KMS-11 (cell line): ENCODE results near the gene AGRP.

Experiments
- H2AFZ ChIP-seq: fragments of 200-600 bp; sonication (generic); 2 replicates; pipeline ENCODE4 v1.6.1; 2016; ENCODE audit warnings: antibody characterized with exemption, mixed run types, low read depth
- H3K27ac ChIP-seq: fragments of 200-600 bp; sonication (generic); 2 replicates; pipeline ENCODE4 v1.6.1; 2016; ENCODE audit warnings: mild to moderate bottlenecking, mixed run types
- H3K27me3 ChIP-seq: fragments of 200-600 bp; sonication (generic); 2 replicates; pipeline ENCODE4 v1.6.1; 2017; ENCODE audit warnings: mild to moderate bottlenecking, low read depth, mixed run types, moderate library complexity; ENCODE audit not compliant: insufficient read depth
- H3K36me3 ChIP-seq: fragments of 200-600 bp; sonication (generic); 2 replicates; pipeline ENCODE4 v1.6.1; 2017; ENCODE audit warnings: mild to moderate bottlenecking, mixed run types; ENCODE audit not compliant: insufficient read depth
- H3K4me1 ChIP-seq: fragments of 200-600 bp; sonication (generic); 2 replicates; pipeline ENCODE4 v1.6.1; 2016; ENCODE audit warnings: mild to moderate bottlenecking, low read depth, mixed run types; ENCODE audit not compliant: poor library complexity, severe bottlenecking
- H3K4me2 ChIP-seq: fragments of 200-600 bp; sonication (generic); 2 replicates; pipeline ENCODE4 v1.7.0; 2016; ENCODE audit warnings: mild to moderate bottlenecking, mixed run types
- H3K4me3 ChIP-seq: fragments of 200-600 bp; sonication (generic); IDR thresholded peaks from 2 replicates; pipeline ENCODE4 v1.6.1; 2017; ENCODE audit warnings: low read depth, low read length, mixed read lengths; ENCODE audit not compliant: insufficient read depth
- H3K79me2 ChIP-seq: fragments of 200-600 bp; sonication (generic); 2 replicates; pipeline ENCODE4 v1.6.1; 2016; ENCODE audit warnings: low read depth, mixed run types; ENCODE audit not compliant: insufficient read depth
- H3K9ac ChIP-seq: fragments of 200-600 bp; sonication (generic); 2 replicates; pipeline ENCODE4 v1.6.1; 2016; ENCODE audit warnings: mild to moderate bottlenecking, mixed run types
- H4K20me1 ChIP-seq: fragments of 200-600 bp; sonication (generic); 2 replicates; pipeline ENCODE4 v1.6.1; 2016; ENCODE audit warnings: mild to moderate bottlenecking, mixed run types; ENCODE audit not compliant: insufficient read depth
- CTCF ChIP-seq: fragments of 200-600 bp; sonication (generic); conservative IDR thresholded peaks from 2 replicates; pipeline ENCODE4 v1.6.1; 2017; ENCODE audit warnings: low read depth, mild to moderate bottlenecking, antibody characterized with exemption, low read length, moderate library complexity, mixed read lengths

The AGRP gene

GRCh38 chr16:67466581-67466980 is 16.8 kb downstream of the AGRP start:
- H3K27me3 ChIP-seq: no peaks in the 10 kb centered on the region
- H3K9ac ChIP-seq: no peak overlapping the region
- no peaks in the 10 kb centered on the region for H3K4me1 ChIP-seq
- H3K27ac ChIP-seq: no peak overlapping the region
- no peak overlapping the region for H3K4me3 ChIP-seq
- H4K20me1 ChIP-seq: no peaks in the 10 kb centered on the region
- peaks cover 6% of the 10 kb centered on the region; the same call in 1 of the 2 replicates for H3K79me2 ChIP-seq
- TF ChIP-seq CTCF: no peak
- no peak overlapping the region for H3K4me2 ChIP-seq
- H2AFZ ChIP-seq: no peak overlapping the region
- H3K36me3 ChIP-seq: no peaks in the 10 kb centered on the region

DNA sequence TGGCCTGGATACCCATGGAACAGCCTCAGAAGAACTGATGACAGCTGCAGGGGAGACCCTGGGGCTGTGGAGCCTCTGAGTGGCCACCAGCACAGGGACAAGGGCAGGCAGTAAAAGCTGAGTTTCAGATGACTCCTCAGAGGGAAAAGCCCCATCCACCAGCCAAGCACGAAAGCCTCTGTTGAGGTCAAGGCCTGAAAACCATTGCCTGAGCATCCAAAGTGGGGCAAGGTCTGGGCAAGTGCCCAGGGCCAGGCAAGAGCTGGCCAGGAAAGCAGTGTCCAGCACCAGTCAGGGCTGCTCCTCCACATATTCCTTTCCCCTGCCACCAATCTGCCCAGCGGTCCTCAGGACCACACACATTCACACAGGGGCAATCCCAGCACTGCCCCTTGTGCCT is 18.8 kb downstream of the AGRP start:
- Histone ChIP-seq H3K79me2 (no peaks in the 10 kb centered on the region; the same call in 1 of the 2 replicates), H3K27me3 (no peaks in the 10 kb centered on the region), H3K4me1 (no peaks in the 10 kb centered on the region), H2AFZ (no peak overlapping the region), H3K9ac (no peak overlapping the region), H3K36me3 (no peaks in the 10 kb centered on the region), H3K27ac (no peak overlapping the region), H3K4me3 (no peak overlapping the region), H3K4me2 (no peak overlapping the region), H4K20me1 (no peaks in the 10 kb centered on the region)
- TF ChIP-seq CTCF: no peak

DNA sequence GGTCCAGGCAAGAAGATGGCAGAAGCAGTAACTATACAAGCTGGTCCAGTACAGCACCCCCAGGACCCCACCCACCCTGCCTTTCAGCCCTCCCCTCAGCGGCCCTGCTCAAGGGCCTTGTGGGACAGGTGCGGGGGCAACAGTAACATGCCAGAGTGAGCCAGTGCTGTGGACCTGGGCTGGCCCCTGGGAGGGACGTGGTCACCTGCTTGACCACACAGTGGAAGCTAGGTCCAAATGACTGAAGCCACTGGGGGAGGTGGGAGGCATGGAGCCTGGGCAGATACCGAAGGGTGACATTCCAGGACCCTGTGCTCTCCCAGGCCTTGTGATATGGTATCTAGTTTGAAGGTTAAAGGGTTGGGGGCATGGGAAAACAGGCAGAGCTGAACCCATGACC is 19.7 kb downstream of the AGRP start:
- Histone ChIP-seq H3K4me1 (no peaks in the 10 kb centered on the region), H3K79me2 (no peaks in the 10 kb centered on the region; the same call in 1 of the 2 replicates), H4K20me1 (no peaks in the 10 kb centered on the region)

GRCh38 chr16:67463059-67463458 is 20.3 kb downstream of the AGRP start:
- H3K27ac ChIP-seq: no peak overlapping the region
- H3K4me2 ChIP-seq: no peak overlapping the region
- H3K9ac ChIP-seq: no peak overlapping the region
- no peak overlapping the region for H2AFZ ChIP-seq
- TF ChIP-seq CTCF: no peak
- no peaks in the 10 kb centered on the region for H4K20me1 ChIP-seq
- H3K27me3 ChIP-seq: no peaks in the 10 kb centered on the region
- H3K36me3 ChIP-seq: no peaks in the 10 kb centered on the region
- H3K79me2 ChIP-seq: no peaks in the 10 kb centered on the region
- H3K4me3 ChIP-seq: no peak overlapping the region
- H3K4me1 ChIP-seq: no peaks in the 10 kb centered on the region

More for the DNA sequence above, 19.7 kb downstream of the AGRP start:
- Histone ChIP-seq H3K27ac (no peak overlapping the region), H3K4me3 (no peak overlapping the region), H3K36me3 (no peaks in the 10 kb centered on the region), H3K9ac (no peak overlapping the region), H2AFZ (no peak overlapping the region), H3K27me3 (no peaks in the 10 kb centered on the region), H3K4me2 (no peak overlapping the region)
- TF ChIP-seq CTCF: no peak
